Pulmonary artery endothelial cell (primary cell): ENCODE results near the gene KNCN. TPM values are rescaled to one million over a fixed set of nuclear protein-coding genes. Genes with fewer than 3 reads are reported as not detected.

Experiments
- DNase-seq: peaks from one replicate; pipeline ENCODE4 v3.0.0-alpha.2; 2011; ENCODE audit warnings: low read depth, low spot score
- total RNA-seq: library from RNA; depleted of rRNA; stranded (reverse); fragments of >200 nt; gene quantifications from 2 replicates; pipeline ENCODE4 v1.2.3, GENCODE V29; 2014

KNCN gene
- total RNA-seq = not detected in 2 replicates

DNA sequence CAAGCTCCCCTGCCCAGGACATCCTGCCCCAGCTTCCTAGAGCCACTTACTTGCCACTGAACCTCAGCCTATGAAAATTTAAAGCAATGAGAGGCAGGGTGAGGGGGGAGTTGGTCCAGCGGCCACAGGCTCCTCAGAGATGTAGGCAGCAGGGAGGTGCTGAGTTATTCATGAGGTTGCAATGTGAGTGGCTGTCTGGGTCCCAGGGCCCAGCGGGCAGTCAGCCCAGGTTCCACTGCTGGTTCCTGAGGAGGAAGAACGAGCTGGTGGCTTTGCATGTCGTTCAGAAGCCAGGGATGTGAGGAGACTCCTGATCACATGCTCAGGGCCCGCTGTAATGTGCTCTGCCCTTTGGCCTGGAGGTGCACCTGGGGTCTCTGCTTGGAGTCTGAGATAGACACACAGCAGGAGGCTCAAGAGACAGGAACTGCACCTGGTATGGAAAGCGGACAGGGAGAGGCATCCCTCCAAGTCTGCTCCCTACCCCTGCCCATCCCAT, at the start of gene KNCN:
TSS of gene KNCN (minus strand) at position 51 of the 499 bp plus-strand sequence. CDS start 432 bp downstream, outside the sequence.
- no peak for DNase-seq

DNA sequence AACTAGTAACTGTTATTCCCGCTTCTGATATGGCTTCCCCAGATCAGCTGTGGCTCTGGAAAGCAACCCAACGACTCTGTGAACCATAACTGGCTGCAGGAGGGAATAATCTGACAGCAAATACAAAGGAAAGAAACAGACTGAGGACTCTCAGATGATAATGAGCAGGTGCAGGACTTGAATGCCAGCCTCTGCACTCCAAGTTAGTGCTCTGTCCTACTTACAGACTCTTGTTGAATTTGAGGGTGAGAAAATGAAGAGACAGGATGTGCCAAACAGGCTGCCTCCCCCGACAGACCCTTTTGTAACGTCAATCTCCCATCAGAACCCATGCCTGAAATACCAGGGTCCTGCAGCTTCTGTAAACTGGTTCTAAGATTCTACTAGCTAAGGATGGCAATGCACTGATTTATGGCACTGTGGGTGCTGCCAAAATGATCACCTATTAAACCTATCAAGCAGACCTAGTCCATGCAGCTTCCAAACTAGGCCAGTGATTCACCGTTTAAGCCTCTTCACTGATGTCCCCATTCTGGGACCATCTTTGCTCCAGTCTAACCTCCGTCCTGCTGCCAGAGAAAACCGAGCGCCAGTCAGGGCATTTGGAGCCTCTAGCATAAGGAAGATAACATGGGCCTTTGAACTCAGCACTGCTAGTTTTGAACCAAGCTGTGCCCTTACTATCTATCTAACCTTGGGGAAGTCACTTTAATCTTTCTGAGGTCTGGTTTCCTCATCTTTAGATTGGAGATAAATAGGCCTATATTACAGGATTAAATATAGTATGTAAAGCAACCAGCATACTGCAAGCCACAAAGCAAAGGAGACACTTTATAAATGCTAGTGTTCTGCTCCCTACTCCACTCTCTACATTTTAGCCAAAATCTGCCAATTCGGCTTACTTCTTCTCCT, 47.9 kb upstream of the KNCN start:
- DNase-seq = no peak

DNA sequence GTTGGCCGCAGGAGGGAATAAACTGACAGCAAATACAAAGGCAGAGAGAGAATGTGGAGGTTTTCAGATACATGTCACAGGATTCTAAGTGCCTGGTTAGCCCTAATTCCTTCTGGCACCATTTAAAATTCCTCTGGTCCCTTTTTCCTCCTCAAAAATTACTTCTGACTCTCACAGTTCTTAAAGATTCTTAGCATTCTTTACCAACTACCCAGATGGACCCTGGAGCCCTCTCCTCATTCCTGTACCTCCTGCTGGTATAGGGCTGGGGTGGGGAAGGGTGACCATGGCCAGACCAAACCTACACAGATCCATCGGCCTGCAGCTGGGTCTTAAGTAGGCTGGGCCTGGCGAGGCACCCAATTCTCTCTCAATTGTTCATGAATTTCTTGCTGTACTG, 45.4 kb upstream of the KNCN start:
- no peak for DNase-seq

DNA sequence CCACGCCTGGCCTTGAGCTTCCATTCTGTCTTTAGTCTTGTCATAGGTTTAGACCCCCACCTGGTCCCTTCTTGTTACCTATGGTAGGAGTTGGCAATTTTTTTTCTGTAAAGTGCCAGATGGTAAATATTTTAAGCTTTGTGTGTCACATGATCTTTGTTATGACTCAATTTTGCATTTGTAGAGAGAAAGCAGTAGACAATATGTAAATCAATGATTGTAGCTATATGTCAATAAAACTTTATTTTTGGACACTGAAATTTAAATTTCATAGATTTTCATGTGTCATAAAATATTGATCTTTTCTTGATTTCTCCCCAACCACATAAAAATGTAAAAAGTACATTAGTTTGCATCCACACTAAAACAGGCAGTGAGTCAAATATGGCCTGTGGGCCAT, 44.6 kb upstream of the KNCN start:
- no peak for DNase-seq

DNA sequence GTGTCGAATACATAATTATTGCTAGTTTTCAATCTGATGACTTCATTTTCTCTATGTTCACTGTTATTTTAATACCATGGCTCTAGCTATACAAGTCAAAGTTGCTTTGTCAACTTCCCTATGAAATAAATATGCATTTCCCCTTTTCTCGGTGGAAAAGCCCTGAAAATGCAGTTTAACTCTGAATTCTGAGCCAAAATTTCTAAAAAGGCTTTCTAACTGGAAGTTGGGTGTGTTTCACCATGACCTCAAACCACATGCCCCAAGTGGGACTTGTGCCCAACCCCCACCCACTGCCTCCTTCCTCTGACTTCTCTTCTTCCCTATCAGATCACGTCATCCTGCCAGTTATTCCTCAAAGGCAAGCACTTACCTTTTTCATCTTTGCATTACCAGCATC, 43.7 kb upstream of the KNCN start:
- DNase-seq = no peak

DNA sequence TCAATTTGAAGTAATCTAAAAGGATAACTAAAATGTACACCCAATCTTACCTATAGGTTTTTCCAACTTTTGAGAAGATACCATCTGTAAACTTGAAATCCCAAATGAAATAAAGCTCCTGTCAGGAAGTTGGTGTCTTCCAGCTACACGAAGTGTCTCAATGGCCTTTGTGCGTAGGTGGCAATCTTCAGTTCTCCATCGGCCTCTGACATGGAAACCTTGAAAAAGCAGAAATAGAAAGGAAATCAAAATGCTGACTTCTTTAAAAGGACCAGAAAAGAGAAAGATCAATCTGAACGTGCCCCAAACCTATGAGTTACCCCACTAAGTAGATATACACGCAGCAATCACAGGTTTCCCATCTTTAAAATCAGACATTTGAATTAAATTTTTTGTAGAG, 42.6 kb upstream of the KNCN start:
- DNase-seq = no peak

DNA sequence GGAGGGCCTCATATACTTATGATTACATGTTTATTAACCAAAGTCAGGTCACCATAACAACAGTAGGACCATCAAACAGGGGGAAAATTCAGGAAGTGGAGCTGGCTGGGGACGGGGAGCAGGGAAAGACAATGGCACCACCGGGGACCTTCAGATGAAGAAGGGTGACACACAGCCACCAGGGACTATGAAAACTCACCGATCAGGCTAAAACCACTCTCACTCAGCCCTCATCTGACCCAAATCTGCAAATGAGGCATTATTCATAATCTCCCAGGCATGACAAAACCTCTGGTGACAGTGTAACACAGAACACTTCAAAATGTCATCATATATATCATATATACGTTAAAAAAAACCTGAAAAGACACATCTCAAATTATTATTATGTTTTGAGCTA, 41.4 kb upstream of the KNCN start:
- no peak for DNase-seq

DNA sequence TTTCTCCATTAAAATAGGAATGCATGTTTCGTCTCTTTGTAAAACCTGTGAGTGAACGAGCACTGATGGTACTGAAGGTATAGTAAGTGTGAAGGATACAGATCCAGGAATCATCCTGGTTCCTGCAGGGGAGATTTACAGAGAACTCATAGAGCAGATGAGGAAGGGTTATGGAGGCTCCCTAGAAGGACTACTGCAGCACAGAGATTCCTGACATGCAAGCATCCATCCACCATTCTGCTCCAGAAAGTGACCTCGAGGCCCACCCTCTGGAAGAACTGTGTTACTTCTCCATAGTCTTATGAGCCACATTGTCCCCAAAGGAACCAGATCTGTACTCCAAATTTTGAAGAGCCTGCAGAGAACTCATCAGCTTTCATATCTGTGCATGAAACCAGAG, 38.1 kb upstream of the KNCN start:
- DNase-seq = no peak

DNA sequence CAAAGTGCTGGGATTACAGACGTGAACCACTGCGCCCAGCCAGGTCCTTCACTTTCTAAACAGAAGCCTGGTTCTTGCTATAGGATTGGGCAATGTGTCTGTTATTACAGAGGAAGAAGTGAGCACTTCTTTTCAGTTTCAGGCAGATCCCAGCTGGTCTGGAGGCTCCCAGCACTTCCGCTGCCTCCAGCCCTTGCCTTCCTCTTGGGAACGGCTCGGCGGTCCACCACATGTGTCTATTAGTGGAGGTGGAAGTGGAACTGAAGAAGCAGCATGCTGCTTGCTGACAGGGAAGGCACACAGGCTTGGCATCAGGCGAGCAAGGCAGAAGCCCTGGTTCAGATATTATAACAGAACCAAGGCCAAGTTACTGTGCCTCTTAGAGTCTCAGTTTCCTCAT, 35.6 kb upstream of the KNCN start:
- DNase-seq = no peak

DNA sequence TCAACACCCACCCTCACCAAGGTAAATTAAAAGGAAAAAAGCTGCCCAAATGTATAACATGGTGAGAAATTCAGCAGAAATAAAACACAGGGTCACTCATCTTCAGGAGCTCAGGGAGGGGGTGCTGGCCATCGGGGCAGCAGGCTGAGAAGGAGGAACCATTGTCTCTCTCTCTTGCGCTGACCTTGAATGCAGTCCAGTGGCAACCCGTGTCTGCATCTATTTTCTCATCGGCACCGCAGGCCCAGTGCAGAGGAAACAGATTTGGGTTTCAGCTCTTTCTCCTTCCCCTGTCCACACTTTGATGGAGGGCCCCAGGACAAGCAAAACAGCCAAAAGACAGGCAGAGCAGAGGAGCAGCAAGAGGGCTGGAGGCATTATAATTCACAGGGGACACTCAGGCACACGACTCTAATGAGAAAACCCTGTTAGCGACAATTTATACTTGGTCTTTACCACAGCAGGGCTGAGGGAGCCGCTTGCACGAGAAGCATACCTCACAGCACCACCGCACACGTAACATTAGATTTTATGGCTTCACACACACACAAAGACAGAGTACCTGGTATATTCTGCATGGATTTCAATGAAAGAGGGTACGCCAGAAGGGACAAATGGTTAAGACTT, 34.0 kb upstream of the KNCN start:
- DNase-seq = no peak

DNA sequence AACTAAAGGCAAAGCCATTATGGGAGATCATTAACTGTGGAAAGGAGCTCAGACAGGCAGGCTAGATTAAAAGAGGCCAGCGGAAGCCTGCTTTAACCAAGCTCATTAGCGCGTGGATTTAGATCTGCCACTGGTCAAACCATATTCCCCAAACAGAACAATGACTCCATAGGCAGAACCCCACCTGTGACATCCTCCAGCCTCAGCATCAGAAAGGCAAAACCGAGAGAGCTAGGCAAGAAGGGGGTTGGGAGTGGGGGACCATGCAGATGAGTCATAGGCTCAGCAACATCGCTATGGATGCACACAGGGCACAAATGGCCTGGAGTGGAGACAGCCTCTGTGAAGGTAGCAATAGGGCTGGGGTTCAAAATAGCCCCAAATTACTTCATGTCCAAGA, 32.0 kb upstream of the KNCN start:
- DNase-seq = no peak

DNA sequence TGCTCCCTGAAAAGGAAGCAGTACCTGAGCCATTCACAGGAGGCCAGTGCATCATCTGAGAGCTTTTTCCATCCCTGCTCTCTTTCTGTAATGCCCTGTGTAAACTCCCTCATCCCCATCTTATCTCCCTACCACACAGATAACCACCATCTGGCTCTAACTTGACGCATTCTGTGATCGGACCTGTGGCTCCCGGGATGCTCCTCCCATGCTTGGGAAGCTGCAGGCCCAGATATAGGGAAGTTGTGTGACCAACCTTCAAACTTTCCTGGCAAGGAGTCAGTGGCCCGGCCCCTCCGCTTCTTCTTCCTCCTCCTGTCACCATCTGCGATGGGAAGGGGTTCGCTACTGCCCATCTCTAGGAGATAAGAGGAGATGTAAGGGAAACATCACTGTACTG, 31.5 kb upstream of the KNCN start:
- DNase-seq = no peak

DNA sequence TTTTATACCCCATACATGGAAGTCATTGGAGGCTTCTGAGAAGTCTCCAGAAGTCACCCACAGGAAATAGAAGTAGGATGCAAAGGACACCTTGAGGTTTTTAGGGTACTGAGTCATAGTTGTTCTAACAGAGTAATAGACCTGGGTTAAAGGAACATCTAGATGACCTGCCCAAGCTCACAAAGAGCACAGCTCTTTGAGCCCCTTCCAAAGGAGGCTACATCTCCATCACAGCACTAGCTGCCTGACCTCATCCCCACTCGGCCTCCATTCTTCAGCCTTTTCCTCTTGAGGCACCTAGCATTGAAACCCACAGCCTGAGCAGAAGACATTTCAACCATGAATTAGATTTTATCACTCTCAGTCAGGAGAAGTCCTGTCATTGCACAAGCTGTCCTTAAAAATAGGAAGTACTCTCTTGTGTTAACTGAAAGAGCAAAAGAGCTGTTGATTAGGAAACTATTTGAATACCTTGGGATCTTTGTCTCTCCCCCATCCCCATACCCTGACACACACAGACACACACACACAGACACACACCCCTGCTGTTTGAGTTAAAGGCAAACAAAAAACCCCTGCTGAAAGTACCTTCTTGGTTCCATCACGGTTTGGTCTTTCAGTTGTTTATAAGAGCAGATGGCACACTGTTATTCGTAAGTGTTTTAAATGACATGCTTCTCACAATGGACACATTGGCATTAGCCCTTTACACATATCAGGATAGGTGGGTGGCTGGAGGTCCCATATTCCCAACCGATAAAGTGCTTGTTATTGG, 30.4 kb upstream of the KNCN start:
- DNase-seq = no peak

DNA sequence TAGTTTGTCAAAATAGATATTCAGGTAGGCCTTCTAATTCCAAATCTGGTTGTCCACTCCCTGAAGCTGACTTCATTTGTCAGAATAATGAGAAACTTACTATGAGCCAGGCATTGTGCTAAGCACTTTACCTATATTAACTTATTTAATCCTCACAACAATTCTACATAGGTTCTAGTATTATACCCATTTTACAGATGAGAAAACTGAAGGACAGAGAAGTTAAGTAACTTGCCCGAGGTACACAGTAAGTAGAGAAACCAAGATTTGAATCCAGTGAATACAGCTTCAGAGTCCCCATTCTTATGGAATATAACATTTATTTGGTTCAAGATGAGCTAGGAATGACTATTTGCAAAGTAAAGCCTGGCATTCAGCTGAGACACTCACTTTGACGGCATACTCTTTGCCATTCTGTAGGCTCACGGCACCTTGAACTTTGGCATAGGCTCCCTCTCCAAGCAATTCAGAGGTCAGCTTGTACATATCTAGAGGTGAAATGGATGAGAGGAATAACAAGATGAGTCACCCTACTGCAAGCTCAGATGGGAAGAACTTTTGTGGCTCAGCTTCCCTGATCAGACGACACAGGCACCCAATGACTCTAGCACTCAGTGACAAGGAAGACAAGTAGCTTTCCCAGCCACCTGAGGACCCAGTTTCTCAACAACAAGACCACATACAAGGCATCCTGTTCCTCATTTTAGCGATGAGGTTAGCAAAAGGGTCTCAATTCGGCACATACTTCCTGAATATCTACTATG, 28.9 kb upstream of the KNCN start:
- DNase-seq = no peak

DNA sequence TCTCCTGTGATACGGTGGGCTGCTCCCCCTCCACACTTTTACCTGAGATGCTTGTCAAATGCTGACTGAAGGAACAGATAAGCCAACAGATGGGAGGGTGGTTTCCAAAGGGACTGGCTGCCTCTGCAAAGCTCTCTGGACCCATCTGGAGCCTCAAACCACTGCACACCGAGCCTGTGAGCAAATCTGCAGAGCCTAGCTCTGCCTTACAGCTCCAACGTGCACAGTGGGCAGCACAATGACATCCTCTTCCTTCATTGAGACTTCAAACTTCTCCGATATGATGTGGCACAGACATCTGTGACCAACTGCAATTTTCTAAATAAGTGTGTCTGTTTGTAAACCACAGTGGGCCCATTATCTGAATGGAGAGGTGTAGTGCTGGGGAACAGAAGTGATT, 26.2 kb upstream of the KNCN start:
- no peak for DNase-seq

DNA sequence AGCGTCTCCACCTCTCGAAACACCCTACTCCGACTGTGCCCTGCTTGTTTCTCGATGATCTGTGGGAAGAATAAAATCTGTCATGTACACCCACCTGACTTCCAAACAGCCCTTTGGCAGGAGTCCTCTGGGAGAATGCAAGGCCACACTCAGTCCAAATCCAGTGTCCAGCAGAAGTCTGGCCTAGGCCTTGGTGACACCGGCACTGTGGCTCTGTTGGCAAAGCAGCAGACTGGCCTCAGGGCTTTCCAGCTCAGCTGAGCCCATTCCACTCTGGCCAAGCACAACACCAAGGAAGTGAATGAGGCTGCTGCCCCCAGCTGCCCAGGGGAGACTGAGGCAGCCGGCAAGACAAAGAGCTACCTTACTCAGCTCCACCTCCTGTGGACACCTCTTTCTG, 25.1 kb upstream of the KNCN start:
- DNase-seq = no peak

DNA sequence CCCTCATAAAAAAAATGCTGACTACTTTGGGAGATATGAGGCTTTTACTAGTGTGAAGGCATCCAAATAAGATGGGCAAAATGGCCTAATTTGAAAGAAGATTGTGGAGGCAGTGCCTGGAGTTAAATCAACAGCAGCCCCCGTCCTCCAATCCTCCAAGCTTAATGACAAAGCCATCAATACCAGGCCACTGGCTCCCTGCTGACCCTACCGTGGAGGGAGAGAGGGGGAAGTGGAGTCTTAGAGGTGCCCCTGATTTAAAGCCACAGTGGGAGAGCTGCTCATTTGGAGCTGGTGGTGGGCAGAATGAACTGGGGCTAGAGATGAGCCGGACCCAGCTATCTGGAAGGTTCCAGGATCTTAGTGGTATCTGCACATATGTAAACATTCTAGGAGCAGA, 24.3 kb upstream of the KNCN start:
- DNase-seq = no peak

DNA sequence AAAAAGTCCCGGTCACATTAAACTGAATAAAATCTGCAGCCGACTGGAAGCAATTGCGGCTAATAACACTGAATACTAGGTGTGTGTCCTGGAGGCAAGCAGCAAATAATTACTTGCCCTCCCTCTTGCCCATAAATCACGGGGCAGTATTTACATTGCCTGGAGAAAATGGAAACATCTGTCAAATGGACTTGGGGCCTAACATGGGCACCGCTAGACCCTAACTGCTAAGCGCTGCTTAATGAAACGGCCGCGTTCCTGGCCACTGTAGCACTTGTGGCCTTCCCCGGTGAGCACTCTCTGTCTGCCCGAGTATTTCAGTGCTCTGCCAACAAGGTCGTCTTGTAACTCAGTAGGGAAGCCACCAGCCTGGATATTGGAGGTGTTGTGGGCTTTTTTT, 23.9 kb upstream of the KNCN start:
- no peak for DNase-seq

DNA sequence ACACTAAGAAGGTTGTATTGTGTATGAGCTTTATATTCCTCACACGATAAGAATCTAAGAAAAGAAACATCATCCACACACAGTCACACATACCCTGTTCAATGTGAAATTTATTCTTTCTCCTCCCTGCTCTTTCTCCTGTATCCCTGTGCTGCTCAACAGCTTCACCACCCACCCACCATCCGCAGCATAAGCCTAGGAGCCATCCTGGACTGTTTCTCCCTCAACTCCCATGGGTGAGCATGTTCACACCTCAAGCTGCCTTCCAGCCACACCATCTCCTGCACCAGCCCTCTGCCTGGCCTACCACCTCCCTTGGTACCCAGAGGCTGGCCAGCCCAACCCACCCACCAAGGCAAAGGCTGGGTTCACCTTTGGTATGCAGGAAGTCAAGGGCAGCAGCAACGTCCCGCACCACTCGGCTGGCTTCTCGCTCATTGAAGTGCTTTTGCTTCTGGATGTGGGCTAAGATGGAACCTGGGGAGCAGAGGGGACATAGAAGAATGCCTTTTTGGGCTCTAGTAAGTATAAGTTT, 20.3 kb upstream of the KNCN start:
- DNase-seq = no peak

DNA sequence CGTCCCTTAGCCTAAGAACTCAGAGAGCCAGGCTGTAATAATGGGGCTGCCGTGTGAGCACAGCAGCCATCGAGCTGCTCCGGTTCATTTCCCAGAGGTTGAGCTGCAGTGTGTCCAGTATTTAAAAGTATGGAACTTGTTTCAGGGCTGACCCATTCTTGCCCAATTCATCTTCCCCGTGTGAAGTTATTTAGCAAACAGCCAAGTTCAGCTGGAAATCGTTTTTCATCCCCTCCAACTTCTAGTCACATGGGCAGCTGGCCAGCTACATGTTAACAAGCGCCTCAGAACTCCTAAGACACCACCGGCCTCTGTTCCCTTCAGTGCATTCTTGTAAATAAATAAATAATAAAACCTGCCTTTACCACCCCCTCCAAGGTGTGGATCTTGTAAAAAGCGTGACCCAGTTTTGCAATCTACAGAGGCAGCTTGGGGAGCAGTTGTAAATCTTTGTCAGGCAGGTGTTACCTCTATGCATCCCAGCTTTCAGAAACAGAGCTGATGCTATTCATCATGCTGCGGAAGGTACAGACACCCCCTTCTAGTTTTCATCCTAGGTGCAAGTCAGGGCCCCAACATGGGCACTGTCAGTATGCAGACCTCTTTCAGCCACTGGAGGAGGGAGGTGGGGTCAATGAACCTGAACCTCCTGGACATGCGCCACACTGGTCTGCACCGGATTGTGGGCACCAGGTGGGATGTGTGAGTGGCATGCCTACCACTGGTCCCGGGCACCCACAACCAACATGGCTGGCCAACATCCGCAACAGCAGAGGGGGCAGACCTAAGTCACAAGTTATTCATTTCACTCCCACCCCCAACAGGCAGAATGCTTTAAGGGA, 18.7 kb upstream of the KNCN start:
- DNase-seq = no peak
